Peyer's patch (tissue), 4 donors: ENCODE data around the gene UTS2R.

Experiments used
- CTCF ChIP-seq, 6 experiments: fragments of 450-650 bp in 4 of 6; fragments of 200-600 bp in 2 of 6; sonication (generic) in 1 of 6; IDR thresholded peaks; one replicate each; pipeline ENCODE4 v1.5.1; 2017 to 2019; ENCODE audit warnings: antibody characterized with exemption in 6 of 6, mild to moderate bottlenecking in 3 of 6, moderate library complexity in 1 of 6
- POLR2A ChIP-seq, 2 donors: fragments of 450-650 bp; IDR thresholded peaks; one replicate each; pipeline ENCODE4 v1.5.1; 2017; ENCODE audit warnings: antibody characterized with exemption in 2 of 2, mild to moderate bottlenecking in 2 of 2, moderate library complexity in 2 of 2

GRCh38 chr17:82342361-82343079 lies 29.0 kb upstream of the UTS2R start:
- TF ChIP-seq CTCF (IDR thresholded peaks at IDR 0.05) (no peak), POLR2A (IDR thresholded peaks at IDR 0.05) (no peak)
